Hepatocyte (in vitro differentiated cells): ENCODE data around the gene INSIG1. TPM values are rescaled to one million over a fixed set of nuclear protein-coding genes. Genes with fewer than 3 reads are reported as not detected.

Source experiments
- DNase-seq: peaks from one replicate; pipeline ENCODE4 v3.0.0-alpha.2; 2016; ENCODE audit warnings: low spot score
- H2AFZ ChIP-seq: fragments of 200-600 bp; sonication (generic); 2 replicates; pipeline ENCODE4 v1.6.0; 2016; ENCODE audit warnings: antibody characterized with exemption, mild to moderate bottlenecking
- H3K27ac ChIP-seq: fragments of 200-600 bp; sonication (generic); 2 replicates; pipeline ENCODE4 v1.5.1; 2016; ENCODE audit warnings: mild to moderate bottlenecking
- H3K27me3 ChIP-seq: fragments of 200-600 bp; sonication (generic); 2 replicates; pipeline ENCODE4 v1.6.1; 2016
- H3K36me3 ChIP-seq: fragments of 200-600 bp; sonication (generic); replicated peaks from 2 replicates; pipeline ENCODE4 v1.5.1; 2016; ENCODE audit warnings: low read depth; ENCODE audit not compliant: insufficient read depth
- H3K4me1 ChIP-seq: fragments of 200-600 bp; sonication (generic); 2 replicates; pipeline ENCODE4 v1.5.1; 2016; ENCODE audit warnings: mild to moderate bottlenecking, moderate library complexity; ENCODE audit not compliant: insufficient read depth
- H3K4me2 ChIP-seq: fragments of 200-600 bp; sonication (generic); 2 replicates; pipeline ENCODE4 v1.6.0; 2016
- H3K4me3 ChIP-seq: fragments of 200-600 bp; sonication (generic); 2 replicates; pipeline ENCODE4 v1.5.1; 2016; ENCODE audit warnings: mild to moderate bottlenecking
- H3K79me2 ChIP-seq: fragments of 200-600 bp; sonication (generic); 2 replicates; pipeline ENCODE4 v1.6.0; 2017; ENCODE audit warnings: mild to moderate bottlenecking
- H3K9me2 ChIP-seq: fragments of 200-600 bp; sonication (generic); replicated peaks from 2 replicates; pipeline ENCODE4 v1.6.0; 2017; ENCODE audit warnings: mild to moderate bottlenecking; ENCODE audit not compliant: insufficient read depth
- H3K9me3 ChIP-seq: fragments of 200-600 bp; sonication (generic); 2 replicates; pipeline ENCODE4 v1.5.1; 2016; ENCODE audit warnings: low read depth, mild to moderate bottlenecking
- H4K20me1 ChIP-seq: fragments of 200-600 bp; sonication (generic); 2 replicates; pipeline ENCODE4 v1.6.0; 2016; ENCODE audit warnings: mild to moderate bottlenecking; ENCODE audit not compliant: insufficient read depth, poor library complexity, severe bottlenecking
- CTCF ChIP-seq: fragments of 200-600 bp; sonication (generic); IDR thresholded peaks from 2 replicates; pipeline ENCODE4 v1.5.1; 2016; ENCODE audit warnings: antibody characterized with exemption, mild to moderate bottlenecking; ENCODE audit not compliant: poor library complexity
- EZH2 ChIP-seq: fragments of 200-600 bp; sonication (generic); IDR thresholded peaks from 2 replicates; pipeline ENCODE4 v1.6.1; 2016; ENCODE audit warnings: antibody characterized with exemption, mild to moderate bottlenecking, borderline replicate concordance
- EZH2phosphoT487 ChIP-seq: fragments of 200-600 bp; sonication (generic); IDR thresholded peaks from one replicate; pipeline ENCODE4 v1.6.1; 2018; ENCODE audit warnings: antibody characterized with exemption, mild to moderate bottlenecking, low read depth, moderate library complexity; ENCODE audit not compliant: unreplicated experiment, severe bottlenecking
- WGBS: methylation state at CpG from one replicate; pipeline ENCODE4 v1.1.6; 2016; ENCODE audit warnings: low lambda C conversion rate; ENCODE audit errors: missing lambda C conversion rate; 5-methylcytosine and 5-hydroxymethylcytosine counted together
- polyA plus RNA-seq: library from polyadenylated mRNA; unstranded; fragments of >200 nt; fragmentation: Nextera tagmentation; extraction: Ambion mirVana; gene quantifications from 2 replicates; pipeline ENCODE4 v1.2.1, GENCODE V29; 2016
- total RNA-seq: library from RNA; depleted of rRNA; stranded (reverse); fragments of >200 nt; gene quantifications from 2 replicates; pipeline ENCODE4 v1.2.3, GENCODE V29; 2014

The INSIG1 gene
- total and polyA plus RNA-seq, 2 experiments from 2014 or later: 196 to 305 TPM

GRCh38 chr7:155256761-155257481, 40.8 kb upstream of the INSIG1 start:
- H2AFZ ChIP-seq: no peak overlapping the region
- H3K79me2 ChIP-seq: no peaks in the 10 kb centered on the region
- 79% methylated on average over 8 of the region's 8 CpGs for WGBS
- no peaks in the 10 kb centered on the region for H4K20me1 ChIP-seq
- no peak overlapping the region for H3K4me2 ChIP-seq
- TF ChIP-seq EZH2 (no peak), EZH2phosphoT487 (no peak), CTCF (no peak)
- DNase-seq: no peak
- no peak overlapping the region for H3K27ac ChIP-seq
- H3K36me3 ChIP-seq: no peaks in the 10 kb centered on the region
- no peaks in the 10 kb centered on the region for H3K9me3 ChIP-seq
- no peaks in the 10 kb centered on the region for H3K4me1 ChIP-seq
- H3K9me2 ChIP-seq: no peaks in the 10 kb centered on the region
- no peak overlapping the region for H3K4me3 ChIP-seq
- H3K27me3 ChIP-seq: no peaks in the 10 kb centered on the region

GRCh38 chr7:155257482-155258225, 40.0 kb upstream of the INSIG1 start:
- no peak overlapping the region for H3K4me2 ChIP-seq
- no peaks in the 10 kb centered on the region for H3K36me3 ChIP-seq
- TF ChIP-seq CTCF: no peak
- no peak for TF ChIP-seq EZH2
- TF ChIP-seq EZH2phosphoT487: no peak
- WGBS: 83% methylated on average over 25 of the region's 30 CpGs
- no peak for DNase-seq
- H3K4me3 ChIP-seq: no peak overlapping the region
- no peaks in the 10 kb centered on the region for H3K79me2 ChIP-seq
- H3K4me1 ChIP-seq: no peaks in the 10 kb centered on the region
- no peaks in the 10 kb centered on the region for H3K9me2 ChIP-seq
- no peaks in the 10 kb centered on the region for H3K9me3 ChIP-seq
- H3K27me3 ChIP-seq: no peaks in the 10 kb centered on the region
- H3K27ac ChIP-seq: no peak overlapping the region
- no peaks in the 10 kb centered on the region for H4K20me1 ChIP-seq
- H2AFZ ChIP-seq: no peak overlapping the region

GRCh38 chr7:155258226-155258560, 39.5 kb upstream of the INSIG1 start:
- no peaks in the 10 kb centered on the region for H3K36me3 ChIP-seq
- no peaks in the 10 kb centered on the region for H3K9me2 ChIP-seq
- H2AFZ ChIP-seq: no peak overlapping the region
- no peaks in the 10 kb centered on the region for H3K9me3 ChIP-seq
- no peak for DNase-seq
- no peaks in the 10 kb centered on the region for H3K27me3 ChIP-seq
- H3K27ac ChIP-seq: no peak overlapping the region
- no peaks in the 10 kb centered on the region for H3K4me1 ChIP-seq
- no peak overlapping the region for H3K4me3 ChIP-seq
- H3K79me2 ChIP-seq: no peaks in the 10 kb centered on the region
- H3K4me2 ChIP-seq: no peak overlapping the region
- 55% methylated on average over 3 of the region's 3 CpGs for WGBS
- no peaks in the 10 kb centered on the region for H4K20me1 ChIP-seq
- TF ChIP-seq EZH2 (no peak), EZH2phosphoT487 (no peak), CTCF (no peak)
